Peyer's patch (tissue), 4 donors: ENCODE measurements around the gene ZNF350.

Experiments
- POLR2A ChIP-seq, 2 donors: fragments of 450-650 bp; IDR thresholded peaks; one replicate each; pipeline ENCODE4 v1.5.1; 2017; ENCODE audit warnings: antibody characterized with exemption in 2 of 2, mild to moderate bottlenecking in 2 of 2, moderate library complexity in 2 of 2
- TF ChIP-seq, protein P1 (sequence below), 6 experiments: fragments of 450-650 bp in 4 of 6; fragments of 200-600 bp in 2 of 6; sonication (generic) in 1 of 6; IDR thresholded peaks; one replicate each; pipeline ENCODE4 v1.5.1; 2017 to 2019; ENCODE audit warnings: antibody characterized with exemption in 6 of 6, mild to moderate bottlenecking in 3 of 6, moderate library complexity in 1 of 6

DNA sequence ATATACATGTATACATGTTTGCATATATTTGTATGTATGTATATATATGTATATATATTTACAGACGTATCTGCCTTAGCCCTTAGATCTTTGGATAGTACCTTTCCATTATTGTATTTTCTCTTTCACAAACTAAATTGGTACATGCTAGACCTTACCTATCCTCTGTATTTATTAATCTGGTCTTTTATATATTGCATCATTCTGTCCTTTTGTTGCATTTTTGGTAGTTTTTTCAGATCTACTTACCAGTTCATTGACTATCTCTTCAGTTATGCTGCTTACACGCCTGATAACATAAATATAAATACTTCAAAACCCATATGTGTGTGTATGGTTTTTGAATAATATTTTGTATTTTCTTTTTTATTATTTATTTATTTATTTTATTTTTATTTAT lies 47.7 kb downstream of the ZNF350 start:
- no peak for TF ChIP-seq POLR2A (IDR thresholded peaks at IDR 0.05)
- TF ChIP-seq, protein P1, sequence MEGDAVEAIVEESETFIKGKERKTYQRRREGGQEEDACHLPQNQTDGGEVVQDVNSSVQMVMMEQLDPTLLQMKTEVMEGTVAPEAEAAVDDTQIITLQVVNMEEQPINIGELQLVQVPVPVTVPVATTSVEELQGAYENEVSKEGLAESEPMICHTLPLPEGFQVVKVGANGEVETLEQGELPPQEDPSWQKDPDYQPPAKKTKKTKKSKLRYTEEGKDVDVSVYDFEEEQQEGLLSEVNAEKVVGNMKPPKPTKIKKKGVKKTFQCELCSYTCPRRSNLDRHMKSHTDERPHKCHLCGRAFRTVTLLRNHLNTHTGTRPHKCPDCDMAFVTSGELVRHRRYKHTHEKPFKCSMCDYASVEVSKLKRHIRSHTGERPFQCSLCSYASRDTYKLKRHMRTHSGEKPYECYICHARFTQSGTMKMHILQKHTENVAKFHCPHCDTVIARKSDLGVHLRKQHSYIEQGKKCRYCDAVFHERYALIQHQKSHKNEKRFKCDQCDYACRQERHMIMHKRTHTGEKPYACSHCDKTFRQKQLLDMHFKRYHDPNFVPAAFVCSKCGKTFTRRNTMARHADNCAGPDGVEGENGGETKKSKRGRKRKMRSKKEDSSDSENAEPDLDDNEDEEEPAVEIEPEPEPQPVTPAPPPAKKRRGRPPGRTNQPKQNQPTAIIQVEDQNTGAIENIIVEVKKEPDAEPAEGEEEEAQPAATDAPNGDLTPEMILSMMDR (IDR thresholded peaks at IDR 0.05), result no peak
